SK-N-SH (cell line): Measurements from ENCODE around the gene KIF6. TPM values are rescaled to one million over a fixed set of nuclear protein-coding genes. Genes with fewer than 3 reads are reported as not detected.
A peak's percentile ranks its signal among the peaks of the same experiment; 100 is the strongest.

ENCODE experiments used
- CTCF ChIA-PET: fragments of 300-600, 350-600 bp; formaldehyde crosslinking; extraction: SDS; loops from one replicate; lab custom pipeline; 2021; lab: Yijun Ruan, JAX
- POLR2A ChIA-PET: fragments of 350-600 bp; sonication (Branson Sonifier 250); formaldehyde crosslinking; extraction: SDS; loops from one replicate; lab custom pipeline; 2020; ENCODE audit warnings: antibody characterized with exemption, inconsistent platforms; lab: Yijun Ruan, JAX
- DNase-seq: peaks from one replicate; pipeline ENCODE4 v3.0.0; 2012
- H2AFZ ChIP-seq: fragments of 200-600 bp; sonication (generic); 2 replicates; pipeline ENCODE4 v1.8.1; 2016; ENCODE audit warnings: antibody characterized with exemption, mild to moderate bottlenecking, low read depth
- H3F3A ChIP-seq: fragments of 200-600 bp; sonication (generic); replicated peaks from 2 replicates; pipeline ENCODE3; 2016; ENCODE audit warnings: antibody characterized with exemption, mild to moderate bottlenecking; ENCODE audit not compliant: insufficient read depth
- H3K27ac ChIP-seq, 2 experiments: fragments of 200-500 bp in 1 of 2; fragments of 200-600 bp in 1 of 2; sonication (Bioruptor generic) in 1 of 2; sonication (generic), shearing (Covaris generic) in 1 of 2; 2 replicates each; pipeline versions ENCODE4 v1.5.1 to v1.6.1; 2014 to 2016; ENCODE audit warnings: low read depth in 2 of 2, inconsistent platforms in 1 of 2, low read length in 1 of 2, mild to moderate bottlenecking in 1 of 2, mixed read lengths in 1 of 2
- H3K27me3 ChIP-seq: fragments of 200-600 bp; sonication (generic), shearing (Covaris generic); 2 replicates; pipeline ENCODE4 v1.6.1; 2016; ENCODE audit warnings: mixed run types; ENCODE audit not compliant: insufficient read depth
- H3K36me3 ChIP-seq, 2 experiments: fragments of 200-500 bp in 1 of 2; fragments of 200-600 bp in 1 of 2; sonication (Bioruptor generic) in 1 of 2; sonication (generic) in 1 of 2; replicated peaks in 1 of 2; 2 replicates each; pipeline versions ENCODE3 to v1.5.1; 2014 to 2016; ENCODE audit warnings: low read length in 1 of 2, mild to moderate bottlenecking in 1 of 2; ENCODE audit not compliant: insufficient read depth in 2 of 2, control insufficient read depth in 1 of 2
- H3K4me1 ChIP-seq, 2 experiments: fragments of 200-500 bp in 1 of 2; fragments of 200-600 bp in 1 of 2; sonication (Bioruptor generic) in 1 of 2; sonication (generic), shearing (Covaris generic) in 1 of 2; 2 replicates each; pipeline versions ENCODE4 v1.5.1 to v1.6.1; 2014 to 2016; ENCODE audit warnings: low read depth in 1 of 2, low read length in 1 of 2, mixed run types in 1 of 2; ENCODE audit not compliant: insufficient read depth in 2 of 2, control insufficient read depth in 1 of 2
- H3K4me2 ChIP-seq: fragments of 200-600 bp; sonication (generic), shearing (Covaris generic); 2 replicates; pipeline ENCODE4 v1.6.1; 2017; ENCODE audit warnings: mixed run types
- H3K4me3 ChIP-seq, 2 experiments: fragments of 200-500 bp in 1 of 2; fragments of 200-600 bp in 1 of 2; sonication (Bioruptor generic) in 1 of 2; sonication (generic), shearing (Covaris generic) in 1 of 2; 2 replicates each; pipeline versions ENCODE4 v1.5.1 to v1.8.1; 2014 to 2016; ENCODE audit warnings: low read depth in 2 of 2, inconsistent platforms in 1 of 2, low read length in 1 of 2, mild to moderate bottlenecking in 1 of 2, mixed read lengths in 1 of 2, moderate library complexity in 1 of 2
- H3K79me2 ChIP-seq: fragments of 200-600 bp; sonication (generic); 2 replicates; pipeline ENCODE4 v1.8.1; 2017; ENCODE audit warnings: mild to moderate bottlenecking; ENCODE audit not compliant: insufficient read depth
- H3K9ac ChIP-seq: fragments of 200-600 bp; sonication (generic); 2 replicates; pipeline ENCODE4 v1.6.1; 2017; ENCODE audit warnings: mixed run types
- H3K9me2 ChIP-seq: fragments of 200-600 bp; sonication (generic); 2 replicates; pipeline ENCODE4 v1.6.1; 2017; ENCODE audit warnings: mixed run types
- H3K9me3 ChIP-seq: fragments of 200-600 bp; sonication (generic); 2 replicates; pipeline ENCODE4 v1.6.1; 2017; ENCODE audit warnings: mixed run types, mild to moderate bottlenecking, moderate library complexity
- H4K20me1 ChIP-seq: fragments of 200-600 bp; sonication (generic); 2 replicates; pipeline ENCODE4 v1.6.1; 2017; ENCODE audit warnings: mild to moderate bottlenecking, mixed run types; ENCODE audit not compliant: insufficient read depth
- CHD2 ChIP-seq: fragments of 150-350 bp; IDR thresholded peaks from 2 replicates; pipeline ENCODE4 v1.6.1; 2018; ENCODE audit warnings: low read length; ENCODE audit not compliant: partially characterized antibody
- CTCF ChIP-seq: fragments of 200-600 bp; sonication (generic); IDR thresholded peaks from 2 replicates; pipeline ENCODE4 v1.6.1; 2017; ENCODE audit warnings: antibody characterized with exemption, mild to moderate bottlenecking, moderate library complexity
- EP300 ChIP-seq, 2 experiments: IDR thresholded peaks; 2 replicates each; pipeline versions ENCODE4 v1.4.0 to v1.6.1; 2012; ENCODE audit warnings: borderline replicate concordance in 1 of 2, low read depth in 1 of 2, low read length in 1 of 2
- EZH2phosphoT487 ChIP-seq: fragments of 200-600 bp; sonication (generic); IDR thresholded peaks from 2 replicates; pipeline ENCODE4 v1.6.1; 2017; ENCODE audit warnings: low read depth, mixed run types, mild to moderate bottlenecking, antibody characterized with exemption, moderate library complexity, borderline replicate concordance
- FOSL2 ChIP-seq: IDR thresholded peaks from 2 replicates; pipeline ENCODE4 v1.4.0; 2012; ENCODE audit warnings: low read depth, mild to moderate bottlenecking, moderate library complexity, borderline replicate concordance
- FOXJ3 ChIP-seq: sonication (generic); formaldehyde crosslinking; IDR thresholded peaks from 2 replicates; pipeline ENCODE4 v1.5.1; 2020; ENCODE audit warnings: mild to moderate bottlenecking, missing genetic modification reagents
- GABPA ChIP-seq: IDR thresholded peaks from 2 replicates; pipeline ENCODE4 v1.4.0; 2012; ENCODE audit warnings: low read depth, mild to moderate bottlenecking
- MEF2A ChIP-seq: IDR thresholded peaks from 2 replicates; pipeline ENCODE4 v1.4.0; 2012; ENCODE audit warnings: low read depth, borderline replicate concordance
- NFIC ChIP-seq: IDR thresholded peaks from 2 replicates; pipeline ENCODE4 v1.4.0; 2012; ENCODE audit warnings: borderline replicate concordance
- RAD21 ChIP-seq: IDR thresholded peaks from 2 replicates; pipeline ENCODE4 v1.6.1; 2012; ENCODE audit warnings: mild to moderate bottlenecking, low read length
- RCOR1 ChIP-seq: fragments of 150-350 bp; IDR thresholded peaks from 2 replicates; pipeline ENCODE4 v1.6.1; 2017; ENCODE audit warnings: antibody characterized with exemption, low read length
- SMC3 ChIP-seq: IDR thresholded peaks from 2 replicates; pipeline ENCODE4 v1.6.1; 2012; ENCODE audit warnings: low read depth, low read length, improper control_type of control experiment
- TCF12 ChIP-seq: IDR thresholded peaks from 2 replicates; pipeline ENCODE4 v1.4.0; 2012
- USF2 ChIP-seq: fragments of 150-350 bp; IDR thresholded peaks from 2 replicates; pipeline ENCODE4 v1.6.1; 2017; ENCODE audit warnings: antibody characterized with exemption, low read length, low read depth, borderline replicate concordance
- WGBS: methylation state at CpG from one replicate; pipeline ENCODE4 v1.1.6; 2017; ENCODE audit warnings: low lambda C conversion rate; 5-methylcytosine and 5-hydroxymethylcytosine counted together
- polyA plus RNA-seq, 3 experiments: library from polyadenylated mRNA; depleted of rRNA; stranded (reverse); fragments of >200 nt; gene quantifications; 2 replicates each; pipeline ENCODE4 v1.2.3, GENCODE V29; 2012

KIF6 gene
- polyA plus RNA-seq, 1 of the 3 experiments (the other 2 are of a cell fraction), result 0.13 TPM

GRCh38 chr6:39348740-39349139, 376.5 kb downstream of the KIF6 start:
- WGBS, result 61% methylated on average over 7 of the region's 15 CpGs
- POLR2A ChIA-PET, result no interaction called here

GRCh38 chr6:39347906-39348585, 377.2 kb downstream of the KIF6 start:
- H2AFZ ChIP-seq, result no peak overlapping the region
- H3K9me2 ChIP-seq, result no peaks in the 10 kb centered on the region
- ChIA-PET CTCF (interaction anchor here (0.7 to 8.1 kb wide), 16 partner anchors 10 to 979 kb away, joined by 3 to 62 read pairs (median 4); partner anchors contain the start of genes KCNK17 and MOCS1), POLR2A (no interaction called here)
- H3K9me3 ChIP-seq, result no peaks in the 10 kb centered on the region
- no peaks in the 10 kb centered on the region for H3K27me3 ChIP-seq
- H3K79me2 ChIP-seq, result no peaks in the 10 kb centered on the region
- H3K4me1 ChIP-seq, result peaks cover 0 to 1% of the 10 kb centered on the region in 2 experiments; a peak in 1 of 4 replicates
- H3K4me2 ChIP-seq, result no peak overlapping the region
- H3K27ac ChIP-seq, result no peak overlapping the region
- no peaks in the 10 kb centered on the region for H3K36me3 ChIP-seq
- H3F3A ChIP-seq, result no peaks in the 10 kb centered on the region
- no peaks in the 10 kb centered on the region for H4K20me1 ChIP-seq
- peak; percentile 84 for DNase-seq
- H3K9ac ChIP-seq, result no peak overlapping the region
- 29% methylated on average over 7 of the region's 9 CpGs for WGBS
- peak; percentile 65 for TF ChIP-seq SMC3
- TF ChIP-seq RAD21, result peak; percentile 86
- TF ChIP-seq CTCF, result peak; percentile 85
- TF ChIP-seq USF2, result no peak
- TF ChIP-seq EZH2phosphoT487, result no peak
- TF ChIP-seq FOSL2, result no peak
- no peak overlapping the region; a peak in 1 of 4 replicates for H3K4me3 ChIP-seq

More at GRCh38 chr6:39348740-39349139, 376.5 kb downstream of the KIF6 start:
- CTCF ChIA-PET, result interaction anchor here (0.6 to 8.1 kb wide), 15 partner anchors 9 to 979 kb away, joined by 3 to 62 read pairs (median 4); partner anchors contain the start of genes KCNK17 and MOCS1
- Histone ChIP-seq H3K9me2 (no peaks in the 10 kb centered on the region), H3K9me3 (no peaks in the 10 kb centered on the region), H2AFZ (no peak overlapping the region), H3K36me3 (no peaks in the 10 kb centered on the region), H3K4me1 (no peaks in the 10 kb centered on the region; a peak in 1 of 4 replicates), H3K9ac (no peak overlapping the region), H3F3A (no peaks in the 10 kb centered on the region), H3K27me3 (no peaks in the 10 kb centered on the region), H3K27ac (no peak overlapping the region)
- TF ChIP-seq FOSL2 (no peak), FOXJ3 (CRISPR knock-in tag) (no peak), USF2 (no peak), CHD2 (no peak), TCF12 (no peak), CTCF (no peak), EP300 (IDR thresholded peaks at IDR 0.05; ENCODE audit: borderline replicate concordance in 1 of 2, low read depth in 1 of 2, low read length in 1 of 2) (no peak), RCOR1 (no peak), NFIC (no peak), GABPA (no peak), MEF2A (no peak)
- TF ChIP-seq, all 33 proteins: peak for 0
- DNase-seq, result no peak
- H4K20me1 ChIP-seq, result no peaks in the 10 kb centered on the region
- H3K4me3 ChIP-seq, result no peak overlapping the region
- no peak overlapping the region for H3K4me2 ChIP-seq
- no peaks in the 10 kb centered on the region for H3K79me2 ChIP-seq
